GM12878 (cell line): ENCODE data around the gene C1orf50. TPM values are rescaled to one million over a fixed set of nuclear protein-coding genes. Genes with fewer than 3 reads are reported as not detected.

Experiments
- CBFB ChIP-seq: IDR thresholded peaks from 2 replicates; pipeline ENCODE4 v1.6.1; 2016; ENCODE audit warnings: antibody characterized with exemption, low read depth
- CHD2 ChIP-seq: IDR thresholded peaks from 2 replicates; pipeline ENCODE4 v1.6.1; 2011; ENCODE audit warnings: low read depth, low read length, improper control_type of control experiment, borderline replicate concordance
- EED ChIP-seq: sonication (generic); IDR thresholded peaks from 2 replicates; pipeline ENCODE4 v1.6.1; 2016; ENCODE audit warnings: antibody characterized with exemption, low read depth
- GATAD2B ChIP-seq: fragments of 450-650 bp; conservative IDR thresholded peaks from 2 replicates; pipeline ENCODE4 v1.6.1; 2017; ENCODE audit warnings: low read depth, mild to moderate bottlenecking, moderate library complexity
- HDGF ChIP-seq: fragments of 450-650 bp; IDR thresholded peaks from 2 replicates; pipeline ENCODE4 v1.6.1; 2016; ENCODE audit warnings: antibody characterized with exemption
- IKZF1 ChIP-seq: fragments of 450-650 bp; conservative IDR thresholded peaks from 2 replicates; pipeline ENCODE4 v1.6.1; 2017; ENCODE audit warnings: antibody characterized with exemption, mild to moderate bottlenecking
- NR2F1 ChIP-seq: fragments of 450-650 bp; conservative IDR thresholded peaks from 2 replicates; pipeline ENCODE4 v1.6.1; 2017; ENCODE audit warnings: mild to moderate bottlenecking
- NRF1 ChIP-seq: conservative IDR thresholded peaks from 2 replicates; pipeline ENCODE4 v1.6.1; 2011; ENCODE audit warnings: mild to moderate bottlenecking, low read depth, low read length, improper control_type of control experiment
- POLR2AphosphoS5 ChIP-seq: IDR thresholded peaks from 2 replicates; pipeline ENCODE4 v1.6.1; 2011; ENCODE audit warnings: mild to moderate bottlenecking, low read length, inconsistent platforms
- RAD21 ChIP-seq: IDR thresholded peaks from 2 replicates; pipeline ENCODE4 v1.6.1; 2011; ENCODE audit warnings: mild to moderate bottlenecking, low read depth, low read length, moderate library complexity; ENCODE audit not compliant: insufficient read depth
- RUNX3 ChIP-seq: IDR thresholded peaks from 2 replicates; pipeline ENCODE4 v1.6.1; 2012; ENCODE audit warnings: low read length, inconsistent platforms
- SMARCA5 ChIP-seq: fragments of 450-650 bp; IDR thresholded peaks from 2 replicates; pipeline ENCODE4 v1.6.1; 2017; ENCODE audit warnings: mild to moderate bottlenecking
- SPI1 ChIP-seq: IDR thresholded peaks from 2 replicates; pipeline ENCODE4 v1.6.1; 2011; ENCODE audit warnings: low read depth, mild to moderate bottlenecking, low read length, moderate library complexity, borderline replicate concordance; ENCODE audit not compliant: insufficient read depth
- SREBF2 ChIP-seq: IDR thresholded peaks from 2 replicates; pipeline ENCODE4 v1.6.1; 2012; ENCODE audit warnings: mild to moderate bottlenecking, low read length
- YY1 ChIP-seq: IDR thresholded peaks from 2 replicates; pipeline ENCODE4 v1.6.1; 2011; ENCODE audit warnings: low read depth, mild to moderate bottlenecking, low read length
- polyA plus RNA-seq, 11 experiments: library from polyadenylated mRNA; depleted of rRNA in 4 of 11; unstranded in 6 of 11; stranded (reverse) in 5 of 11; fragments of >200 nt; fragmentation: Nextera tagmentation in 4 of 11; fragmentation: Illumina TruSeq in 1 of 11; extraction: Ambion mirVana in 4 of 11; extraction: Trizol in 1 of 11; gene quantifications; 1 replicate in 1 of 11; 2 replicates in 10 of 11; pipeline versions ENCODE4 v1.2.1 to v1.2.3, GENCODE V29; 2011 to 2016; ENCODE audit warnings: inconsistent platforms in 2 of 11, missing spikeins in 2 of 11, low read depth in 1 of 11
- total RNA-seq, 4 experiments: library from RNA; depleted of rRNA in 3 of 4; stranded (reverse); fragments of >200 nt in 3 of 4; fragmentation: Illumina TruSeq in 1 of 4; extraction: Trizol in 1 of 4; gene quantifications; 2 replicates each; pipeline versions ENCODE4 v1.2.1 to v1.2.3, GENCODE V29; 2013 to 2021
- TF ChIP-seq, protein P1 (sequence below): fragments of 450-650 bp; IDR thresholded peaks from 2 replicates; pipeline ENCODE4 v1.6.1; 2017; ENCODE audit warnings: mild to moderate bottlenecking, moderate library complexity
- TF ChIP-seq, protein P2 (sequence below): IDR thresholded peaks from 2 replicates; pipeline ENCODE4 v1.6.1; 2011; ENCODE audit warnings: mild to moderate bottlenecking, low read depth, low read length, moderate library complexity; ENCODE audit not compliant: insufficient replicate concordance
- TF ChIP-seq, protein P3 (sequence below): fragments of 450-650 bp; formaldehyde crosslinking; IDR thresholded peaks from 2 replicates; pipeline ENCODE4 v1.4.0; 2022; ENCODE audit warnings: mild to moderate bottlenecking, moderate library complexity
- TF ChIP-seq, protein P4 (sequence below): fragments of 450-650 bp; conservative IDR thresholded peaks from 2 replicates; pipeline ENCODE4 v1.6.1; 2017; ENCODE audit warnings: mild to moderate bottlenecking, moderate library complexity

The C1orf50 gene
- total and polyA plus RNA-seq, 10 of the 15 experiments (the other 5 are each of a cell fraction or from before 2014, with no cell fraction given): 1.2 to 10.7 (median 6.7) TPM

DNA sequence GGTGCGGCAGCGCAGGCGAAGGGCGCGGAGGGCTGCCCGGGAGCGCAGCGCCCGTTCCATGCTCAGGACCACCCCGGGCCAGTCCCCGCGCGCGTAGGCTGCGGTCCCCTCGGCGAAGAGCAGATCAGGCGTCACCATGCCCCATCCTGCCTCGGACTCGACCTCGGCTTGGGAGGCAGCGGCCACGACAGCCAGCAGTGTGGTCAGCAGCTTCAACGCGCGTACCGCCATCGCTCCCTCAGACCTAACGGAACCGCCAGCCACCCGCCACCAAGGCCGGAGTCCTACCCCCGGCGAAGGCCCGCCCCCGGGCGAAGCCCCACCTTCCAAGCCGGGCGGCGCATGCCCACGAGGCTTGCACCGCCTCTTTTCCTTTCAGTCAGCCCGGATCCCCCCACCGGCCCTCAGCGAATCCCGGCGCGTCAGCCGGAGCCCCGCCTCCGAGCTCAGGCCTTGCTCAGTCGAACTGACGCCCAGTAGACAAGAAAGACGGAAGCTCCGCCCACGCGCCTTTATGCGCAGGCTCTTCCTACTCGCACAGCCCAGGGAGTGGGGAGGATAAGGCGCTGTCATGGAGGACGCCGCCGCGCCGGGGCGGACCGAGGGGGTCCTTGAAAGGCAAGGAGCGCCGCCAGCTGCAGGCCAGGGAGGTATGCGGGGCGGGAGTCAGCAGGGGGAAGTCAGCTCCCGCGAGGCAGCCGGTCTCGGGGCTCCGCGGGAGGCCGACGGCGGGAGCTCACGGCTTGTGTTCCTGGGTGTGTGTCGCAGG, at the start of gene C1orf50, which contains the start of gene P3H1 (continued):
- TF ChIP-seq, protein P1, sequence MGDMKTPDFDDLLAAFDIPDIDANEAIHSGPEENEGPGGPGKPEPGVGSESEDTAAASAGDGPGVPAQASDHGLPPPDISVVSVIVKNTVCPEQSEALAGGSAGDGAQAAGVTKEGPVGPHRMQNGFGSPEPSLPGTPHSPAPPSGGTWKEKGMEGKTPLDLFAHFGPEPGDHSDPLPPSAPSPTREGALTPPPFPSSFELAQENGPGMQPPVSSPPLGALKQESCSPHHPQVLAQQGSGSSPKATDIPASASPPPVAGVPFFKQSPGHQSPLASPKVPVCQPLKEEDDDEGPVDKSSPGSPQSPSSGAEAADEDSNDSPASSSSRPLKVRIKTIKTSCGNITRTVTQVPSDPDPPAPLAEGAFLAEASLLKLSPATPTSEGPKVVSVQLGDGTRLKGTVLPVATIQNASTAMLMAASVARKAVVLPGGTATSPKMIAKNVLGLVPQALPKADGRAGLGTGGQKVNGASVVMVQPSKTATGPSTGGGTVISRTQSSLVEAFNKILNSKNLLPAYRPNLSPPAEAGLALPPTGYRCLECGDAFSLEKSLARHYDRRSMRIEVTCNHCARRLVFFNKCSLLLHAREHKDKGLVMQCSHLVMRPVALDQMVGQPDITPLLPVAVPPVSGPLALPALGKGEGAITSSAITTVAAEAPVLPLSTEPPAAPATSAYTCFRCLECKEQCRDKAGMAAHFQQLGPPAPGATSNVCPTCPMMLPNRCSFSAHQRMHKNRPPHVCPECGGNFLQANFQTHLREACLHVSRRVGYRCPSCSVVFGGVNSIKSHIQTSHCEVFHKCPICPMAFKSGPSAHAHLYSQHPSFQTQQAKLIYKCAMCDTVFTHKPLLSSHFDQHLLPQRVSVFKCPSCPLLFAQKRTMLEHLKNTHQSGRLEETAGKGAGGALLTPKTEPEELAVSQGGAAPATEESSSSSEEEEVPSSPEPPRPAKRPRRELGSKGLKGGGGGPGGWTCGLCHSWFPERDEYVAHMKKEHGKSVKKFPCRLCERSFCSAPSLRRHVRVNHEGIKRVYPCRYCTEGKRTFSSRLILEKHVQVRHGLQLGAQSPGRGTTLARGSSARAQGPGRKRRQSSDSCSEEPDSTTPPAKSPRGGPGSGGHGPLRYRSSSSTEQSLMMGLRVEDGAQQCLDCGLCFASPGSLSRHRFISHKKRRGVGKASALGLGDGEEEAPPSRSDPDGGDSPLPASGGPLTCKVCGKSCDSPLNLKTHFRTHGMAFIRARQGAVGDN: peak; percentile 12; the same call in 1 of the 2 replicates
- TF ChIP-seq GATAD2B (peak; percentile 81), SREBF2 (no peak), NRF1 (peak; percentile 82), YY1 (peak; percentile 72), SPI1 (0 out of 2 replicates have a peak, but pooled peaks have one; percentile 1), SMARCA5 (peak; percentile 91), CHD2 (peak; percentile 6; the same call in 1 of the 2 replicates), RAD21 (no peak), POLR2AphosphoS5 (peak; percentile 97), EED (no peak), RUNX3 (peak; percentile 53), CBFB (peak; percentile 70), NR2F1 (peak; percentile 7; the same call in 1 of the 2 replicates), HDGF (peak; percentile 96), IKZF1 (peak; percentile 35; the same call in 1 of the 2 replicates)
- TF ChIP-seq, protein P2, sequence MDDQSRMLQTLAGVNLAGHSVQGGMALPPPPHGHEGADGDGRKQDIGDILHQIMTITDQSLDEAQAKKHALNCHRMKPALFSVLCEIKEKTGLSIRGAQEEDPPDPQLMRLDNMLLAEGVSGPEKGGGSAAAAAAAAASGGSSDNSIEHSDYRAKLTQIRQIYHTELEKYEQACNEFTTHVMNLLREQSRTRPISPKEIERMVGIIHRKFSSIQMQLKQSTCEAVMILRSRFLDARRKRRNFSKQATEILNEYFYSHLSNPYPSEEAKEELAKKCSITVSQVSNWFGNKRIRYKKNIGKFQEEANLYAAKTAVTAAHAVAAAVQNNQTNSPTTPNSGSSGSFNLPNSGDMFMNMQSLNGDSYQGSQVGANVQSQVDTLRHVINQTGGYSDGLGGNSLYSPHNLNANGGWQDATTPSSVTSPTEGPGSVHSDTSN: peak; percentile 24
- TF ChIP-seq, protein P3, sequence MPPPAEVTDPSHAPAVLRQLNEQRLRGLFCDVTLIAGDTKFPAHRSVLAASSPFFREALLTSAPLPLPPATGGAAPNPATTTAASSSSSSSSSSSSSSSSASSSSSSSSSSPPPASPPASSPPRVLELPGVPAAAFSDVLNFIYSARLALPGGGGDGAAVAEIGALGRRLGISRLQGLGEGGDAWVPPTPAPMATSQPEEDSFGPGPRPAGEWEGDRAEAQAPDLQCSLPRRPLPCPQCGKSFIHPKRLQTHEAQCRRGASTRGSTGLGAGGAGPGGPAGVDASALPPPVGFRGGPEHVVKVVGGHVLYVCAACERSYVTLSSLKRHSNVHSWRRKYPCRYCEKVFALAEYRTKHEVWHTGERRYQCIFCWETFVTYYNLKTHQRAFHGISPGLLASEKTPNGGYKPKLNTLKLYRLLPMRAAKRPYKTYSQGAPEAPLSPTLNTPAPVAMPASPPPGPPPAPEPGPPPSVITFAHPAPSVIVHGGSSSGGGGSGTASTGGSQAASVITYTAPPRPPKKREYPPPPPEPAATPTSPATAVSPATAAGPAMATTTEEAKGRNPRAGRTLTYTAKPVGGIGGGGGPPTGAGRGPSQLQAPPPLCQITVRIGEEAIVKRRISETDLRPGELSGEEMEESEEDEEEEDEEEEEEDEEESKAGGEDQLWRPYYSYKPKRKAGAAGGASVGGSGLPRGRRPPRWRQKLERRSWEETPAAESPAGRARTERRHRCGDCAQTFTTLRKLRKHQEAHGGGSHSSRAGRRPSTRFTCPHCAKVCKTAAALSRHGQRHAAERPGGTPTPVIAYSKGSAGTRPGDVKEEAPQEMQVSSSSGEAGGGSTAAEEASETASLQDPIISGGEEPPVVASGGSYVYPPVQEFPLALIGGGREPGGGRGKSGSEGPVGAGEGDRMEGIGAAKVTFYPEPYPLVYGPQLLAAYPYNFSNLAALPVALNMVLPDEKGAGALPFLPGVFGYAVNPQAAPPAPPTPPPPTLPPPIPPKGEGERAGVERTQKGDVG (CRISPR knock-in tag): no peak
- TF ChIP-seq, protein P4, sequence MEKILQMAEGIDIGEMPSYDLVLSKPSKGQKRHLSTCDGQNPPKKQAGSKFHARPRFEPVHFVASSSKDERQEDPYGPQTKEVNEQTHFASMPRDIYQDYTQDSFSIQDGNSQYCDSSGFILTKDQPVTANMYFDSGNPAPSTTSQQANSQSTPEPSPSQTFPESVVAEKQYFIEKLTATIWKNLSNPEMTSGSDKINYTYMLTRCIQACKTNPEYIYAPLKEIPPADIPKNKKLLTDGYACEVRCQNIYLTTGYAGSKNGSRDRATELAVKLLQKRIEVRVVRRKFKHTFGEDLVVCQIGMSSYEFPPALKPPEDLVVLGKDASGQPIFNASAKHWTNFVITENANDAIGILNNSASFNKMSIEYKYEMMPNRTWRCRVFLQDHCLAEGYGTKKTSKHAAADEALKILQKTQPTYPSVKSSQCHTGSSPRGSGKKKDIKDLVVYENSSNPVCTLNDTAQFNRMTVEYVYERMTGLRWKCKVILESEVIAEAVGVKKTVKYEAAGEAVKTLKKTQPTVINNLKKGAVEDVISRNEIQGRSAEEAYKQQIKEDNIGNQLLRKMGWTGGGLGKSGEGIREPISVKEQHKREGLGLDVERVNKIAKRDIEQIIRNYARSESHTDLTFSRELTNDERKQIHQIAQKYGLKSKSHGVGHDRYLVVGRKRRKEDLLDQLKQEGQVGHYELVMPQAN: peak; percentile 90
